K562 (cell line): Measurements from ENCODE around the gene NMT1. TPM values are rescaled to one million over a fixed set of nuclear protein-coding genes. Genes with fewer than 3 reads are reported as not detected.

ENCODE experiments used
- ATF3 ChIP-seq, 2 experiments: fragments of 450-650 bp in 1 of 2; sonication (generic) in 1 of 2; formaldehyde crosslinking in 1 of 2; IDR thresholded peaks in 1 of 2; conservative IDR thresholded peaks in 1 of 2; 2 replicates each; pipeline versions ENCODE4 v1.6.1 to v1.8.1; 2016 to 2023; ENCODE audit warnings: mild to moderate bottlenecking in 2 of 2, moderate library complexity in 2 of 2, inconsistent platforms in 1 of 2, missing genetic modification reagents in 1 of 2
- DIDO1 ChIP-seq: fragments of 450-650 bp; IDR thresholded peaks from 2 replicates; pipeline ENCODE4 v1.6.1; 2016; ENCODE audit warnings: low read depth, missing biosample characterization, missing genetic modification characterization
- GATAD2A ChIP-seq: fragments of 450-650 bp; IDR thresholded peaks from 2 replicates; pipeline ENCODE4 v1.6.1; 2017
- HMG20A ChIP-seq: fragments of 450-650 bp; formaldehyde crosslinking; conservative IDR thresholded peaks from 2 replicates; pipeline ENCODE4 v1.4.0; 2020; ENCODE audit warnings: mild to moderate bottlenecking, mixed read lengths
- HMGN3 ChIP-seq: IDR thresholded peaks from 2 replicates; pipeline ENCODE4 v1.6.1; 2011; ENCODE audit warnings: borderline replicate concordance, low read depth, mild to moderate bottlenecking, mixed read lengths, low read length; ENCODE audit not compliant: insufficient read length; ENCODE audit errors: extremely low read depth
- JUNB ChIP-seq: fragments of 450-650 bp; formaldehyde crosslinking; conservative IDR thresholded peaks from 2 replicates; pipeline ENCODE4 v1.4.0; 2020; ENCODE audit warnings: mild to moderate bottlenecking
- MAFK ChIP-seq: IDR thresholded peaks from 2 replicates; pipeline ENCODE4 v1.6.1; 2011; ENCODE audit warnings: low read length, improper control_type of control experiment
- MEF2D ChIP-seq: conservative IDR thresholded peaks from 2 replicates; pipeline ENCODE4 v1.6.1; 2016; ENCODE audit warnings: low read depth, missing genetic modification characterization, missing compliant biosample characterization
- MEIS2 ChIP-seq: fragments of 450-650 bp; IDR thresholded peaks from 2 replicates; pipeline ENCODE4 v1.6.1; 2014; ENCODE audit warnings: mild to moderate bottlenecking; ENCODE audit not compliant: partially characterized antibody
- MTF1 ChIP-seq: fragments of 250-450 bp; sonication (Bioruptor Pico); IDR thresholded peaks from 2 replicates; pipeline ENCODE4 v1.9.0; 2021; ENCODE audit warnings: moderate library complexity, mild to moderate bottlenecking, inconsistent platforms, borderline replicate concordance
- NCOA1 ChIP-seq: fragments of 450-650 bp; IDR thresholded peaks from 2 replicates; pipeline ENCODE4 v1.6.1; 2016; ENCODE audit warnings: low read depth
- NELFE ChIP-seq: IDR thresholded peaks from 2 replicates; pipeline ENCODE4 v1.6.1; 2011; ENCODE audit warnings: mild to moderate bottlenecking; ENCODE audit not compliant: insufficient read depth, insufficient read length
- NFE2 ChIP-seq: IDR thresholded peaks from 2 replicates; pipeline ENCODE4 v1.6.1; 2014; ENCODE audit warnings: antibody characterized with exemption, low read depth
- NR0B1 ChIP-seq: fragments of 450-650 bp; IDR thresholded peaks from one replicate; pipeline ENCODE4 v1.6.1; 2018; ENCODE audit warnings: mild to moderate bottlenecking, moderate library complexity; ENCODE audit not compliant: partially characterized antibody
- NR2C2 ChIP-seq, 2 experiments: fragments of 200-800 bp in 1 of 2; sonication (Bioruptor generic) in 1 of 2; sonication (generic) in 1 of 2; formaldehyde crosslinking in 1 of 2; IDR thresholded peaks; 2 replicates each; pipeline versions ENCODE4 v1.6.1 to v1.8.0; 2016 to 2022; ENCODE audit warnings: mild to moderate bottlenecking in 1 of 2, missing compliant biosample characterization in 1 of 2, missing genetic modification characterization in 1 of 2, missing genetic modification reagents in 1 of 2
- PML ChIP-seq: IDR thresholded peaks from 2 replicates; pipeline ENCODE4 v1.6.1; 2012; ENCODE audit warnings: low read length, inconsistent platforms
- PREB ChIP-seq: sonication (generic); formaldehyde crosslinking; IDR thresholded peaks from 2 replicates; pipeline ENCODE4 v1.8.1; 2023; ENCODE audit warnings: mild to moderate bottlenecking, missing genetic modification reagents
- SAFB2 ChIP-seq: fragments of 200-400 bp; formaldehyde crosslinking; IDR thresholded peaks from 2 replicates; pipeline ENCODE4 v1.6.1; 2018; ENCODE audit warnings: borderline replicate concordance, low read length, low read depth, moderate library complexity; ENCODE audit not compliant: severe bottlenecking
- SIX5 ChIP-seq, 2 experiments: IDR thresholded peaks; 2 replicates each; pipeline ENCODE4 v1.6.1; 2011; ENCODE audit warnings: low read length in 2 of 2, borderline replicate concordance in 1 of 2, low read depth in 1 of 2, mild to moderate bottlenecking in 1 of 2, moderate library complexity in 1 of 2; ENCODE audit not compliant: insufficient read depth in 1 of 2
- SP2 ChIP-seq: IDR thresholded peaks from 2 replicates; pipeline ENCODE4 v1.6.1; 2011; ENCODE audit warnings: mild to moderate bottlenecking, low read depth, low read length, moderate library complexity; ENCODE audit not compliant: poor library complexity, severe bottlenecking; ENCODE audit errors: extremely low read depth
- TSC22D4 ChIP-seq: fragments of 450-650 bp; IDR thresholded peaks from 2 replicates; pipeline ENCODE4 v1.6.1; 2016; ENCODE audit warnings: missing genetic modification characterization, missing biosample characterization, control low read depth
- XRCC5 ChIP-seq: fragments of 200-400 bp; formaldehyde crosslinking; IDR thresholded peaks from 2 replicates; pipeline ENCODE4 v1.6.1; 2017; ENCODE audit warnings: low read depth, mild to moderate bottlenecking, low read length
- ZNF354B ChIP-seq: fragments of 250-450 bp; sonication (Bioruptor Pico); IDR thresholded peaks from 2 replicates; pipeline ENCODE4 v1.4.0; 2020
- ZNF561 ChIP-seq: fragments of 450-650 bp; formaldehyde crosslinking; conservative IDR thresholded peaks from 2 replicates; pipeline ENCODE4 v1.4.0; 2020; ENCODE audit warnings: mild to moderate bottlenecking, moderate library complexity
- ZNF778 ChIP-seq: fragments of 450-650 bp; formaldehyde crosslinking; IDR thresholded peaks from 2 replicates; pipeline ENCODE4 v1.4.0; 2020; ENCODE audit warnings: mild to moderate bottlenecking, moderate library complexity
- polyA plus RNA-seq, 8 experiments: library from polyadenylated mRNA; depleted of rRNA in 4 of 8; stranded (reverse) in 5 of 8; unstranded in 3 of 8; fragments of >200 nt; fragmentation: Nextera tagmentation in 2 of 8; fragmentation: Illumina TruSeq in 1 of 8; extraction: Ambion mirVana in 2 of 8; extraction: Trizol in 1 of 8; gene quantifications; 2 replicates each; pipeline versions ENCODE4 v1.2.1 to v1.2.3, GENCODE V29; 2011 to 2014; ENCODE audit warnings: inconsistent platforms in 1 of 8, missing spikeins in 1 of 8
- total RNA-seq, 7 experiments: library from RNA; depleted of rRNA in 6 of 7; stranded (reverse); fragments of >200 nt in 6 of 7; fragmentation: Illumina TruSeq in 2 of 7; extraction: Trizol in 2 of 7; gene quantifications; 2 replicates each; pipeline versions ENCODE4 v1.2.1 to v1.2.3, GENCODE V29; 2011 to 2021; ENCODE audit warnings: low replicate concordance in 1 of 7

Gene NMT1
- total and polyA plus RNA-seq, 9 of the 15 experiments (the other 6 are each of a cell fraction or from before 2014, with no cell fraction given) = 86.7 to 569 (median 213) TPM

- no peak for TF ChIP-seq ATF3 (IDR thresholded peaks at IDR 0.05)
- TF ChIP-seq ATF3 (CRISPR knock-in tag; conservative IDR thresholded peaks at IDR 0.05) = no peak
- no peak for TF ChIP-seq SP2
- no peak for TF ChIP-seq MTF1 (CRISPR knock-in tag)
- TF ChIP-seq SIX5 (IDR thresholded peaks at IDR 0.05; ENCODE audit: borderline replicate concordance in 1 of 2, insufficient read depth in 1 of 2, low read depth in 1 of 2, low read length in 2 of 2) = no peak
- TF ChIP-seq MEF2D (tag) = 0 out of 2 replicates have a peak, but pooled peaks have one; percentile 27
- no peak for TF ChIP-seq NELFE
- TF ChIP-seq DIDO1 (tag) = no peak
- no peak for TF ChIP-seq JUNB (CRISPR knock-in tag)
- TF ChIP-seq NFE2 = no peak
- TF ChIP-seq PML = peak; percentile 25; the same call in 1 of the 2 replicates
- TF ChIP-seq MEIS2 = peak; percentile 92
- TF ChIP-seq TSC22D4 (tag) = no peak
- TF ChIP-seq GATAD2A = 0 out of 2 replicates have a peak, but pooled peaks have one; percentile 54
- no peak for TF ChIP-seq MAFK
- no peak for TF ChIP-seq SAFB2
- TF ChIP-seq XRCC5 = no peak
- no peak for TF ChIP-seq ZNF561 (CRISPR knock-in tag)
- TF ChIP-seq ZNF354B (CRISPR knock-in tag) = no peak
- TF ChIP-seq PREB (CRISPR knock-in tag) = no peak
- TF ChIP-seq HMG20A (CRISPR knock-in tag) = no peak
- peak; percentile 58; the same call in 1 of the 2 replicates for TF ChIP-seq NCOA1
- TF ChIP-seq NR2C2 (CRISPR knock-in tag; IDR thresholded peaks at IDR 0.05) = no peak
- TF ChIP-seq NR2C2 (tag; IDR thresholded peaks at IDR 0.05) = no peak
- no peak for TF ChIP-seq HMGN3
- TF ChIP-seq ZNF778 = no peak
- no peak for TF ChIP-seq NR0B1
Measured at GRCh38 chr17:45031231-45032173, 29.6 kb upstream of the NMT1 start (continued).
